Stimulated activated CD8-positive, alpha-beta memory T cell treated with anti-CD3 and anti-CD28 coated beads, Interleukin-2, amount 100 ng/mL, for 48 hours (primary cell): ENCODE results near the gene SALL1.

Experiments
- DNase-seq, 2 donors: peaks; one replicate each; pipeline ENCODE4 v3.0.0-alpha.2; 2020; ENCODE audit warnings: low read depth in 2 of 2

Gene SALL1

DNA sequence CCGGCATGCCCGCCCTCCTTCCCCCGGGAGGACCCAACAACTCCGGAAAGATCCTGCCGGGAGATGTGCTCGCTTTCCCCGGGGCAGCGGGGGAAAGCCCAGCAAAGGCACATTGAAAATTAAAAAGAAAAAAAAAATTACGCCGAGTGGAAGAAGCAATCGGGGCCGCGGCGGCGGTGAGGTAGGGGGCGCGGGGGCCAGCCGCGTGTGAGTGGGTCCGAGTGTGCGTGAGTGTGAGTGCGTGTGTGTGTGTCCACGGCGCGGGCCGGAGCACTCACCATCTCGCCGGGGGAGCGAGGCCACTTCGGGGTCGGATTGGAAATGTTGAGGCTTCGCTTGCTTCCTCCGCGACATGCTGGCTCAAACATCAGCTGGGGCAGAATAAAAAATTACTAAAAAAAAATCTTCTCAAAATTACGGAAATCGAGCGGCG, at the start of gene SALL1:
Gene SALL1, minus strand, starts transcription at position 383 of the 433 bp plus-strand sequence. Its CDS starts 29 bp downstream, at position 354.
- no peak for DNase-seq

DNA sequence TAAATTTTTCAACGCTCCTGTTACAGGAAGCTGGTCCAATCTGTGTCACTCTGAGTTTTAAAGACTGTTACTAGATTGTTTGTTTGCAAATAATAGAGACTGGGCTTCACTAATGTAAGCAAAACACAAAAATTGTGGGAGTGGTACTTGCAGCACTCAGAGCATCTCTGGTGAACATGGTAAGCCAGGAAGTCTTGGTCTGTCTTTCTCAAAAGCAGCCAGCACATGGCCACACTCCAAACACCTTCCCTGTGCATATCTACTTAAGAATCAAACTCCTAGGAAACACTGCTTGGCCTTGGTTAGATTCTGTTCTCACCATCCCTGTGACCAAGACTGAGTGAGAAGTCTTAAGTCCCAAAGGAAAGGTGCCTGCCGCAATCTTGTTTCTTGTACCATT, 49.7 kb upstream of the SALL1 start:
- DNase-seq: no peak

DNA sequence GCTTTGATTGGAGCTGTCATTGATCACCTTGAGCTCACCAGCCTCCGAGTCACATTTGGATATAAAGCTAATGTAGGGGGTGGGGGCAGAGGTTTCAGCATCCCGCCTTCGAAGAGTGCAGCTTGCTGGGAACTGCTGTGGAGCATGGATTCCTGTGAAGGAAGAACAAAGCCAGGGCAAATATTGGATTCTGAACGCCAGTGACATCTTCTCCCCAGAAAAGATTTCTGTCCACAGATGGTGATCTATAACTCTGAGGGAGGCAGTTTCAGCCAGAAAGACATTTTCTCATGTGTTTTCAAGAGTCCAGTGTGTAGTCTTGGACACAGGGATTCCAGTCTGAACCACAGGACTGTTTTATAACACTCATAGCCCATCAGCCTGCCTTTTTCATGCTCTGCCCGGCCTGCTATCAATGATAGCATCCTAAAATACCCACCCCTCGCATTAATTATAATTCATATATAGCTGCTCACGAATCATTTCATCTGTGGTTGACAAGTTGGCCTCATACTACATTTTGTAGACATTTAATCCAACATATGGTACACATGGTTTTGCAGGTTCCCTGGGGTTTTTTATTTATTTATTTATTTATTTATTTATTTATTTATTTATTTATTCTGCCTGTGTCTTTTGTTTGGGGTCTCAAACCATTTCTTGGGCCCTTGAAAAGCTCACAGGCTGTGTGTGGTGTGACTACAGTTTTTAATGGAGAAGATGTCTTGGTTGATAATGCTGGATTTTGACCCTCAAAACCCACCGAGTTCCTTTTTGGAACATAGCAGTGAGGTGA, 47.1 kb upstream of the SALL1 start:
- no peak for DNase-seq

DNA sequence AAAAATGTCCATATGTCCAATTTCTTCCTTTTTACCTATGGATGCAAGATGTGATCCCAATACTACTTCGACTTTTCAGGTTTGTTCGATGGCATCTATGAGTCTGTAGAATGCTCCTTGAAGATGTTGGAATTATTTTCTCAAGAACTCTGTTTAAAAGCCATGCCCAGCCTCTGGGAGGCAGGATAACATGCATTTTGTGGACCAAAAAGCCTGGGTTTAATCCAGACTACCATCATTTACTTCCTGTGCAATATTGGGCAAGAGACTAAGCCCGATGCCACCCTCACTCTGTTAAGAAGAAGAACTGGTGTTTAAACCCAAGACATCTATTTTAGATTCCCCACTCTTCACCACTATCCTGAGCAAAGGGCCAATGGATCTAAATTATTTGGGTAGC, 42.8 kb upstream of the SALL1 start:
- no peak for DNase-seq

DNA sequence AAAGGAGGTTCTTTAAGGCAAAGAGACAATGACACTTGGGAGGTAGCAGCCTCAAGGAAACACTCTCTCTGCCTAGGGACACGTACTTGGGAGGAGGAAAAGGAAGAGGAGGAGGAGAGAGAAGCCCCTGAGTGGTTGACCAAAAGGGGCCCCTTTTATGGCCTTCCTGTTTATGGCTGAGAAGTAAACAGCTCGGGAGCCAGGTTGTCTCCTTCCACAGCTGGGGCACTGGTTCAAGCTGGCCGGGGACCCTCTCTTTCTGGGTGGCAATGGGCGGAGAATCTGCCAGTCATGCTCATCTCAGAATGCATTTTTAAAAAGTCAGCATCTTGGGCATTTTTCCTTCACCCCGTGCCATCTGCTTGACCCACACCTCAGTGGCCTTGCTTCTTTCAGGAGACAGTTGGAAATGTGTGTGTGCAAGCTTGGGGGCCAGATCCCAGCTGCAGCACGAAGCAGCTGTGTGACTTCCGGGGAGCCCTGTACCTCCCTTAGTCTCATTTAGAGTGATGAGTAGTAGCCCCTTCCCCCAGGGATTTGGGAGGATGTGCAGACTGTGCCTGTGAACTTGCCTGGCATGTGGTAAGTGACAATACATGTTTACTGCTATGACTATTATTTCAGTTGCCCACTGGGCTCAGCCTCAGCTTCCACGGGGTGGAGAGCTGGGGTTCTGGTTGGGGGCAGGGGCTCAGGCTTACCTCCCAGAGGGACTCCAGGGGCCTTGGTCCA, 33.8 kb upstream of the SALL1 start:
- DNase-seq: no peak

DNA sequence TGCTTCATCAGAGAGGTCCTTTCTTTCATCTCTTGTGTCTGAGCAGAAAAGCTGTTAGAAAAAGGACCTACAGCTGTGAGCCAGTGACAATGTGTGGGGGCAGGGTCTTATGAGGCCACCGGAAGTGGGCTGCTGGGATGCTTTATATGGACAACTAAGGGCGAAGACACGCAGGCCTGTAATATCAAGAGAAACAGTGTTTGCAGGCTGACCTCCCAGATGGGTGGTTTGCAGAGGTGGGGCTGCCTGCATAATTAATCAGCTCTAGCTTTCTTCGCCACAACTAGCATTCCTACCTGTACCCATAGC, 30.4 kb upstream of the SALL1 start:
- no peak for DNase-seq

DNA sequence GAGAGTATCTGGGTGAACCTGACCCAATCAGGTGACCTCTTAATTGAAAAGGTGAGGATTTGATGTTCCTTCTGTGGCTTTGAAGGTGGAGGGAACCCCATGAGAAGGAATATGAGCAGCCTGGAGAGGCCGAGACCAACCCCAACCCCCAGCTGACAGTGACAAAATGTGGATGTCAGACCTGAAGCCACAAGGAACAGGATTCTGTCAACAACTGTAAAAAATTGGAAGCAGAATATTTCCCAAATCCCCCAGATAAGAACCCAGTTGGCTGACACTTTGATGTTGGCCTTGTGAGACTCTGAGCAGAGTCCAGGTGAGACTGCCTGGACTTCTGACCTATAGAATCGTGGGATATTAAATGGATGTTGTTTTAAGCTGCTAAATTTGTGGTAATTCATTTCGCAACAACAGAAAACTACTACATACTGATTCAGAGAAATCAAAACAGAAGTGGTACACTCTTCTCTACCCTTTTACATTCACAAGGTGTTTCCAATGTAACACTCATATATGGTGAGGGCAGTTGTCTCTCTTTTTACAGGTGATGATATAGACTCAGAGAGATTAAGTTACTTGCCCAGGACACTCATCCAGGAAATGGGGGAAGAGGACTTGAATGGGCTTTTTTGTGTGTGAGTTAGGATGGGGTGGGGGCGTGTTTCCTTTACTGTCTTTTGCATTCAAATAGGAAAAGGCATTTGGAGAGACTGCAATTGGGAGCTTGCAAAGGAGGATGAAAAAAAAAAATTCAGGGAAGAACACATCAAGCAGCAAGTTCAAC, 29.8 kb upstream of the SALL1 start:
- no peak for DNase-seq

DNA sequence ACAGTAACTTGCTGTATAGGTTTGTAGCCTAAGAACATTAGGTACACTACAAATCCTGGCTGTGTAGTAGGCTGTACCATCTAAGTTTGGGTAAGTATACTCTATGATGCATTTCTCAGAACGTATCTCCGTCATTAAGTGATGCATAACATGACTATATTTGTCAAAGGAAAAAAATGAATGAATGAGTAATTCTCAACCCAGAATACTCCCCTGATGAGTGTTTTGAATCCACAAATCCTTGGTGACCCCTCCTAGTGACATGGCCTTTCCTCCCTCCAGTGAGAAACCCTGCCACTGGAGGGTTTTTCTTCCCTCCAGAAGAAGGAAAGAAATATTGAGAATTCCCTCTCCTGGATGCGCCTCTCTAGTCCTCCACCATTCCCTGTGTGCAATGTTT, 24.0 kb upstream of the SALL1 start:
- DNase-seq: no peak

DNA sequence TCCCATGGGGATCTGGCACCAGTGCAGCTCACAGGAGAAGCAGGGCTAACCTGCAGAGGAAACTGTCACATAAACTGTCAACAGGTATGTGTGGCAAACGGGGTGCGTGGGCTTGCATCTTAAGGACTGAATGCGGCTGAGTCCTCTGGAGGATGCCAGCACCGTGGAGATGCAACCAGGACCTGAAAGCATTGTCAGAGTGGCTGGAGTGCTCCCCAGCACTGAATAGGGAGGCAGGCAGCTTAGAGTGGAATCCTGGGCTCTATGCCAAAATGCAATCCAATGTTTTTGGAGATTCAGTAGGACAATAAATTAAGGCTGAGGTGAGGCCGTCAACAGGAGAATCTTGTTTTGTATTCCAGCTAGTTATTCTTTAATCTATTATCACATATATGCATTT, 21.3 kb upstream of the SALL1 start:
- no peak for DNase-seq

DNA sequence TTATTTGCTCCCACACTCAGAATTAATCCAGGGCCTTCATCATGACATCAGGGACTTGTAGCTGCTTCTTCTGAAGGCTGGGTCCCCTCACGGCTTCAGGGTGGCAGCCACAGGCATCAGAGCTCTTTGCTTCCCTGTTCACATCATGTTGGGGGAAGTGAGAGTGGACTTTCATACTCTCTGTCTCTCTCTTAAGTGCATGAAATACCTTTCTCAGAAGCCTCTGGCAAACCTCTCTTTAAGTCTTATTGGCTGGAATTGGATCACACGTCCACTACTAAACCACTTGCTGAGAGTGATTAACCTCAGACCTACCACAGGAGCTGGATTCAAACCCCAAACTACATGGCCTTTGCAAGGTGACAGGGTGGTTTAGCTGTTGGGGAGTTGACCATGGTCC, 17.7 kb upstream of the SALL1 start:
- no peak for DNase-seq

DNA sequence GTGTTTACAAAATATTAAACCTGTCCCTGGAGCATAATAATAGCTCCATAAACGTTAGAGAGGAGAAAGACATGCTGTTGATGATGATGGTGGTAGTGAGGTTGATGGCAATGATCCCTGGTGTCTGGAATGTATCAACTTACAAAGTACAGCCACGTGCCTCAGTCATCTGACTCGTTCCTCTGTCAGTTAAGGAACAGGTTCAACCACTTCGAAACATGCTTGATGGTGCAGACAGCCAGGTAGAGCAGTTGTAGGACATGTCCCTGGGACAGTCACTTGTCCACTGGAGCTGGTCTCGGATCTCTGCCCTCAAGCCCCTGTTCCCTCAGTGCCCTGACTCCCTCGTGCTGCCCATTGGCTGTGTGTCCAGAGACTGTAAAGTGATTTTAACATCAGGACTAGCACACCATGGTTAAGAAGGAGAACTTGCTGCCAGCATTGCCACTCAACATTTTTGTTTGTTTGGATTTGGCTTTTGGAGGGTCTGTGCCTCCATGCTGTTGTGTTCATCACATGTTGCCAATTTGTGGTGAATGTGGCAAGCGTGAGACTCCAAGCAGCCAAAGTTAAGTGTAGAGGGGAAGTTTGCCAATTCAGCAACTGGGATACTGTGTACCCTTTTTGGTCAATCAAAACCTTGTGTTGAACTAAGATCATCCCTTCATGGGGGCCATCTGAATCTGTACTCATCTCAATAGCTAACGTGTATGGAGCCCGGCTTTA, 16.3 kb upstream of the SALL1 start:
- no peak for DNase-seq

DNA sequence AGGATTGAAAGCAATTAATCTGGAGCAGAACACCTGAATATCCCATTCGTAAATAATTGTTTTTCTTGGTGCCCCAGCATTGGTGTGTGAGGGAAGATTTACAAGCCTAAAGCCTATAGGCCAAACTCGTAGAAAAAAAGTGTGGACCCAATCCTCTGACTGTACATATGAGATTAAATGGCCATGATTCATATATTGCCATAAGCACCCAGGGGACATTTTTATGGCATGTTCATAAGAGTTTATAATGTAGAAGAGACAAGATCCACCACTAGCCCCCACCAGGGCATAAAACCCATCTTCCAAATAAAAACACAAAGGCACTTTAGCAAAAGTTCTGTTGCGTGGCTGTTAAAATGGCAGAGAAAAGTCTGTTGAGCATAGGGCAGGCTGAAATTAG, 15.5 kb upstream of the SALL1 start:
- no peak for DNase-seq

DNA sequence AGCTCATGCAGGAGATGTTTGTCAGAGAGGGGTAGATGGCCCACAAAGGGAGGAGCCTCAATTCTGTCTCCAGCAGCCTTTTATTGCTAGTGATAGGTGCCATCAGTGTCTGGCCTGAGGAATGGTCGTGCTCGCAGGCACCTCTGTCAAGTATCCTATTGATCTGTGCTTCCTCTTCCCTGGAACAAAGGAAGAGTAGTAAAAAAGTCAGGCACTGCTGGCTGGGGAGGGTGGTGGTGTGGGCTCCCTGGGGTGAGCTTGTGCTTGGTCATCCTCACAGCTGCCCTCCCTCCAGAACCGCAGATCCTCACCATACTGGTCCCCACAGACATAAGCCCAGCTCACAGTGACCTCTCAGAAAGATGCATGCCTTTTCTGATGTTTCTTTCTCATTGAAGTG, 15.0 kb upstream of the SALL1 start:
- DNase-seq: no peak

DNA sequence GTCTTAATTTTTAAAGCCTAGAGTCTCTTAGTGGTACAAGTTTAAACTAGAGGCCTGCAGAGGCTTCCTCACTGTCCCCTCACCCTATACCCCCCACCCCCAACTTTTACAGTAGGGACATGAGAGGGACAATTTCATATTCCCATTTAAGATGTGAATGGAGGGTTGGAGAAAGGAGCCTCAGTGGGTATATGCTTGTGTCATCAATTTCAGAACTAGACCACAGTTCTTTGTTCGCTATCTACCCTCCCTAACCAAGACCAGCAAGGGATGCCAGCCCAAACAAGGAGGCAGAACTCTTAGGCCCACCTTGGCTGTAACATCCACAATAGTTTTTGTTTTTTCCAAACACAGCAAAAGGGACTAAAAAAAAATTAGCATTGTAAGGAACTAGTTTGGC, 14.0 kb upstream of the SALL1 start:
- DNase-seq: no peak

DNA sequence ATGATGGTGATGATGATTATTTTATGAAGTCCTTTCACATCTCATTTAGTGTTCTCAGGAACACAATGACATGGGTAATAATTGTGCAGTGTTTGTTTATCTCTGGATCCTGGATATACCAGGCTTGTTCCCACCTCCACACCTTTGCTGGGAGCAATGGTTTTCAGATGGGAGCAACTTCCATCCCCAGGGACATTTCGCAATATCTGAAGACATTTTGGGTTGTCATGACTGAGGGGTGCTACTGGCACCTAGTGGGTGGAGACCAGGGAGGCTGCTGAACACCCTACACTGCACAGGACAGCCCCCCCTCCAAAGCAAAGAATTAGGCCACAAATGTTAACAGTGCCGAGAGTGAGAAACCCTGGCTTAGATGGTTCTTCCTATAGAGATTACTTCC, 13.5 kb upstream of the SALL1 start:
- no peak for DNase-seq

DNA sequence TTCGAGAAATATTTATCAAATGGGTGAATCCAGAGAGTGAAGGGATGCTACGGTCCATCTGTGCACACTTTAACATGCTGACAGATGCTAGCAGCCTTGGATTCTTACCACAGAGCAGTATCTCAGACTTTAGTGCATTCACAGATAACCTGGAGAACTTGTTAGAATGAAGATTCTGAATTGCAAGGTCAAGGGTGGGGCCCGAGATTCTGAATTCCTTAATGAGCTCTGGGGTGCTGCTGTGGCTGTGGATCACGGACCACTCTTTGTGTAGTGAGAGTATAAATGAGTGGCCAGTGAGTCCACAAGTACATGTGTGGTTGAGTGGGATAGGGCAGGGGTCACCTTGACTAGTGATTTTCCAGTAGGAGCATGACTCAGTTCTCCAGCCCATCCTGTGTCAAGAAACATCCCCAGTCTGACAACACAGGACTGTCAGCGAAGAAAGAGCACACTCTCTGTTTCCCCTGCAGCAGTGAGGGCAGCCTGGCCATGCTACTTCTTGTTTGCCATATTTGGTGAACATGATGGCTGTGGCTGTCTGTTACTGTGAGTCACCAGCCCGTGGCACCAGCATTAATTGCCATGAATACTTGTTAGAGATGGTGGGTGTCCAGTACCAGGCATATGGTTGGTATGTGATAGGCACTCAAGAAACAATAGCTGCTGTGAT, 13.0 kb upstream of the SALL1 start:
- no peak for DNase-seq

DNA sequence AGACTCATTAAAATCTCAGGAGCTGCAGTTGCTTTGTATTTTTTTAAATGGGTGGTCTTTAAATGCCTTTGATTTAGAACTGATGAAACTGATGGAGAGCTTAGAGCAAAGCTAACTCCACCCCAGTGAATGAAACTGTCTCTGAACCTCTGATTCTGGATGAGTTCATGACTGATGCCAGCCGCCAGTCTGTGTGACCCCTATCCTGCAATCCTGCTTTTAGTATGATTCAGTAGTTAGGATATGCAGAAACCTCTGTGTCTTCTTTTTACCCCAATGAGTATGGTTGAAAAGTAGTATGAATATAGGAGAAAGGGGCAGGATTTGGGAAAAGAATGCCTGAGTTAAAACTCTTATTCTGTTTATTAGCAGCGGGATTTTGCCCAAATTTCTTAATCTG, 12.3 kb upstream of the SALL1 start:
- DNase-seq: no peak

DNA sequence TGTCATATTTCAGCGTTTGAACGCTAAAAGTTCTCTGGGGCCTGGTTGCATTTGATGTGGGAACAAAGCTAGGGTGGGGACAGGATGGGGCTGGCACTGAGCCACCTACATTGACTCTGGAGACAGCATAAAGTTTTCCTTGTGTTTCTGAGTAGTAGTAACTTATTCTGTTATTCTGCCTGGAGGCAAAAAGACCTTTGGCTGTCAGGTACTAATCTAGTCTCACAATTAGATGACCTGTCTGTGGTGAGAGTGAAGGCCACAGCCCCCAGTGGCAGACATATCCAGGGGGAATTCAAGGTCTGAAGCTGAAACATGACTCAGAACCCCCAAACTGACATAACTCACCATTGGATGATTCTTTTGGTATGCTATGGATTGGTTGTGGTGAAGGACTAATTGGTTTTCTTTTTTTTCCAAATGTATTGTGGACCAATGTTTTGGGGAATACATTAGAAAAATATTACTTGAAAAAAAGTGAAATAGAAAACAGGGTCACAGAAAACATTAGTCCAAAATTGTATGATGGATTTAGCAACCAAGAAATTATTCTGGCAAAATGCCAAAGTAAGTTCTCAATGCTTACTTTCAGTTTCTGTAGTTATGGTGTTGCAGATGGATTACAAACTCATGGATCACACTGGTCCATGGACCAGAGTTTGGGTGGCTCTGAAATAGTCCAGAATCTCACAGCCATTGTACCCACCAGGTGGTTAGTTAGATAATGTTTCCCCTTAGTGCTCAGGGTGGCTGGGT, 10.5 kb upstream of the SALL1 start:
- no peak for DNase-seq

DNA sequence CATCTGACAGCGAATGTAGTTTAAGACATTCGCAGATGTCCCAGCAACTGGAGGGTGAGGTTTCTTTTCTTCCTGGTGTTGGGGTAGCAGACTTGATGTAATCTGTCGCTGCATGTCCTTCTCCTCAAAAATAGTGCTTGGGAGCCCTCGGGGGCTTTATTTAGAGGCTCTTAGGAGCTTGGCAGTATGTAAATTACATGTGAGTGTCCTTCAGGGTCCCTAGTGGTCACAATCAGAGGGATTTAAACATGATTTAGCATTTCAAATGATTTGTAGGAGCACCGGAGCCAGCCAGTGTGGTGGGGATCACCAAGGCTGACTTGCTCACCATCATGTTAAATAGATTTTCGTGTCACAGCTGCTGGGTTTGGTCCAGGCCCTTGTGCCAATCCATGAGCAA, 8.8 kb upstream of the SALL1 start:
- DNase-seq: no peak

DNA sequence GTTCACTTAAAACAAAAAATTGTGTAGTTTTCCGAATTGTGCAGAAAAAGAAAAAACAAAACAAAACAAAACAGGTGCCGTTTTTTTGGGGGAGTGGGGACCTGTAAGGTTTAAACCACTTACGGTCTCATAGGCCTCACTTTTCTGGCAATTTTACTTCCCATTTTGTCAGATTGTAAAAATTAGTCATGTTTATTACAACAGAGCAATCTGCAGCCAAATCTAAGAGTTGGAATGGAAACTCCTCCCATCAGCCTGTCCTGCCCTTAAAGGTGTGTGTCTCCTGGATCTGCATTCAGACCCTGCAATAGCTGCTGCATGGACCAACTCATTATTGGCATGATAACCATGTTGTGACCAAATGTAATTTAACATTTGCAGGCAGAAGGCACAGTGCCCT, 8.2 kb upstream of the SALL1 start:
- DNase-seq: no peak

DNA sequence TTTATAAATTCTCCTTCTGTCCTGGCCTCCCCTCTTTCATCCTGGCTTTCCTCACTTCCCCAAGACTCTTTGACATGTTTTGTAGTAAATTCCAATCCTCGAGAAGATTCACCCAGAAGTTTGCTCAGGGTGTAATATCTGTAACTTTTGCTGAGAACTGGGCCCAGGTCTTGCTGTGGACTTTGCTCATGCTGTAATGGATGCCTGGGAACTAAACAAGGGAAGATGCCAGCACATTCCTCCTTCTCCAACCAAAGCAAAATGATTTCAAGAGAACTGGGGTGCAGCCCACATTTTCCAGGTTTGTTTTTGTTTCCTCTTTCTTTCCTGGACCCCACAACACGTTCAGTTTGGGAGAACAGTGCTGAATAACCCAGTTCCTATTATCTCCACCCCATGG, 6.6 kb upstream of the SALL1 start:
- DNase-seq: no peak
